GM21423 (cell line): ENCODE measurements around the gene PRPSAP2.

Source experiments
- ATAC-seq: cut with Tn5 transposase; IDR thresholded peaks from one replicate; pipeline ENCODE4 v1.9.1; 2021; ENCODE audit warnings: mild to moderate bottlenecking, moderate library complexity; ENCODE audit not compliant: unreplicated experiment

Gene PRPSAP2

GRCh38 chr17:18960803-18961511, 103.0 kb downstream of the PRPSAP2 start:
- ATAC-seq, result peak; percentile 79

GRCh38 chr17:18961634-18962493, 103.9 kb downstream of the PRPSAP2 start:
- no peak for ATAC-seq

GRCh38 chr17:18962494-18962815, 104.5 kb downstream of the PRPSAP2 start:
- ATAC-seq, result no peak

GRCh38 chr17:18963126-18964017, 105.4 kb downstream of the PRPSAP2 start:
- no peak for ATAC-seq

GRCh38 chr17:18964018-18964351, 106.1 kb downstream of the PRPSAP2 start:
- no peak for ATAC-seq

- ATAC-seq, result no peak
Measured at GRCh38 chr17:18964550-18964949, 106.6 kb downstream of the PRPSAP2 start.

- ATAC-seq, result no peak
Measured at GRCh38 chr17:18965530-18966236, 107.8 kb downstream of the PRPSAP2 start.

- no peak for ATAC-seq
Measured at GRCh38 chr17:18966831-18967624, 109.1 kb downstream of the PRPSAP2 start.

- ATAC-seq, result no peak
Measured at GRCh38 chr17:18967916-18968315, 110.0 kb downstream of the PRPSAP2 start.

- ATAC-seq, result no peak
Measured at GRCh38 chr17:18968345-18968744, 110.4 kb downstream of the PRPSAP2 start.

- ATAC-seq, result no peak
Measured at GRCh38 chr17:18968945-18969887, 111.3 kb downstream of the PRPSAP2 start.

- ATAC-seq, result no peak
Measured at GRCh38 chr17:18970582-18971480, 112.9 kb downstream of the PRPSAP2 start.

- no peak for ATAC-seq
Measured at GRCh38 chr17:18971801-18972200, 113.9 kb downstream of the PRPSAP2 start.

GRCh38 chr17:18974407-18975149, 116.6 kb downstream of the PRPSAP2 start:
- ATAC-seq, result no peak

- no peak for ATAC-seq
Measured at GRCh38 chr17:18975597-18975996, 117.7 kb downstream of the PRPSAP2 start.

- no peak for ATAC-seq
Measured at GRCh38 chr17:18976201-18976600, 118.3 kb downstream of the PRPSAP2 start.

GRCh38 chr17:18977021-18977420, 119.1 kb downstream of the PRPSAP2 start:
- no peak for ATAC-seq
